Cardiac septum (tissue), 1 donor: Measurements from ENCODE around the gene KANSL1. TPM values are rescaled to one million over a fixed set of nuclear protein-coding genes. Genes with fewer than 3 reads are reported as not detected.
"Not testable (repeated sequence)": the region's sequence is repeated elsewhere in the genome, so short reads cannot be mapped to it uniquely, and the experiment has no call there.

ENCODE experiments used
- DNase-seq: peaks from one replicate; pipeline ENCODE4 v3.0.0-alpha.2; 2020; ENCODE audit warnings: low spot score
- intact Hi-C: fragments of 100-400 bp; cut with DNase I; formaldehyde crosslinking; loops from one replicate; pipeline ENCODE4 v1.14.0; 2022
- total RNA-seq: library from RNA; stranded (reverse); fragmentation: NEBNext Ultra II Directional; extraction: Animal tissue kit (Norgen Biotek cat#: 25700); gene quantifications from one replicate; pipeline ENCODE4 v1.2.1, GENCODE V29; 2021
- donor health status: DM: no; HTN: no; CAD: no.

KANSL1 gene
- total RNA-seq, 1 donor from 2014 or later: 33.6 TPM

GRCh38 chr17:46121841-46122485 lies 71.3 kb downstream of the KANSL1 start:
- DNase-seq: no peak
- intact Hi-C loops: no loop called here

- intact Hi-C loops: no loop called here
- DNase-seq: no peak
These were observed 72.0 kb downstream of the KANSL1 start for GRCh38 chr17:46121165-46121764.

GRCh38 chr17:46120537-46120936 lies 72.7 kb downstream of the KANSL1 start:
- intact Hi-C loops: no loop called here
- no peak for DNase-seq

- intact Hi-C loops: no loop called here
- DNase-seq: no peak
These were observed 73.2 kb downstream of the KANSL1 start for GRCh38 chr17:46120078-46120477.

GRCh38 chr17:46118964-46119363 lies 74.3 kb downstream of the KANSL1 start:
- intact Hi-C loops: loop anchor here (5.0 kb wide), 1 partner anchor 73 kb away; the partner anchor contains the start of gene KANSL1
- DNase-seq: no peak

- intact Hi-C loops: loop anchor here (5.0 kb wide), 1 partner anchor 74 kb away; the partner anchor contains the start of gene KANSL1
- no peak for DNase-seq
These were observed 75.2 kb downstream of the KANSL1 start for GRCh38 chr17:46117850-46118696.

GRCh38 chr17:46117117-46117516 lies 76.1 kb downstream of the KANSL1 start:
- intact Hi-C loops: loop anchor here (5.0 kb wide), 1 partner anchor 75 kb away; the partner anchor contains the start of gene KANSL1
- no peak for DNase-seq

GRCh38 chr17:46115699-46116098 lies 77.5 kb downstream of the KANSL1 start:
- intact Hi-C loops: loop anchor here (5.0 kb wide), 1 partner anchor 77 kb away; the partner anchor contains the start of gene KANSL1
- DNase-seq: no peak

- intact Hi-C loops, DNase-seq: not testable (repeated sequence)
These were observed 82.0 kb downstream of the KANSL1 start for GRCh38 chr17:46111236-46111635.

- intact Hi-C loops: no loop called here
- no peak for DNase-seq
These were observed 83.0 kb downstream of the KANSL1 start for GRCh38 chr17:46110219-46110618.

- no peak for DNase-seq
- intact Hi-C loops: loop anchor here (5.0 kb wide), 1 partner anchor 53 kb away; no protein-coding TSS in a partner anchor
These were observed 83.5 kb downstream of the KANSL1 start for GRCh38 chr17:46109603-46110189.

GRCh38 chr17:46108550-46109110 lies 84.6 kb downstream of the KANSL1 start:
- intact Hi-C loops: loop anchor here (5.0 kb wide), 1 partner anchor 54 kb away; no protein-coding TSS in a partner anchor

GRCh38 chr17:46108120-46108519 lies 85.1 kb downstream of the KANSL1 start:
- intact Hi-C loops: loop anchor here (5.0 kb wide), 1 partner anchor 54 kb away; no protein-coding TSS in a partner anchor
- DNase-seq: no peak

More at GRCh38 chr17:46108550-46109110, 84.6 kb downstream of the KANSL1 start:
- no peak for DNase-seq

- intact Hi-C loops: loop anchor here (5.0 kb wide), 1 partner anchor 55 kb away; no protein-coding TSS in a partner anchor
- DNase-seq: no peak
These were observed 86.1 kb downstream of the KANSL1 start for GRCh38 chr17:46106966-46107644.

GRCh38 chr17:46102806-46103205 lies 90.4 kb downstream of the KANSL1 start:
- DNase-seq, intact Hi-C loops: not testable (repeated sequence)

GRCh38 chr17:46101785-46102617 lies 91.2 kb downstream of the KANSL1 start:
- intact Hi-C loops, DNase-seq: not testable (repeated sequence)

GRCh38 chr17:46100590-46100989 lies 92.6 kb downstream of the KANSL1 start:
- DNase-seq: no peak
- intact Hi-C loops: no loop called here

GRCh38 chr17:46099865-46100264 lies 93.4 kb downstream of the KANSL1 start:
- no peak for DNase-seq
- intact Hi-C loops: no loop called here
